A549 treated with Hydrocortisone at 1 μM for 4 hours (cell line): Measurements from ENCODE around the gene TMEFF2. TPM values are rescaled to one million over a fixed set of nuclear protein-coding genes. Genes with fewer than 3 reads are reported as not detected.

ENCODE experiments used
- total RNA-seq: library from RNA; stranded (reverse); fragments of 200-300 nt; extraction: Qiagen RNA extraction; gene quantifications from 5 replicates; pipeline ENCODE4 v1.2.3, GENCODE V29; 2022

Gene TMEFF2
- total RNA-seq, result 0.17 to 0.40 TPM (median 0.32 TPM) in 5 replicates

GRCh38 chr2:192194866-192195547 is at the start of gene TMEFF2:
Gene TMEFF2, minus strand, starts transcription at chr2:192194933. Its CDS starts 409 bp downstream, at chr2:192194524.

